Spleen (tissue), 7 donors: Measurements from ENCODE around the gene PHLDA2.

Experiments used
- POLR2A ChIP-seq, 3 donors: fragments of 450-650 bp; IDR thresholded peaks; one replicate each; pipeline ENCODE4 v1.5.1; 2017; ENCODE audit warnings: antibody characterized with exemption in 3 of 3, mild to moderate bottlenecking in 1 of 3
- POLR2AphosphoS5 ChIP-seq, 3 donors: sonication (generic); formaldehyde crosslinking; IDR thresholded peaks; one replicate each; pipeline ENCODE4 v1.5.1; 2017; ENCODE audit warnings: antibody characterized with exemption in 3 of 3
- TF ChIP-seq, protein P1 (sequence below), 11 experiments: fragments of 200-600 bp in 7 of 11; fragments of 450-650 bp in 4 of 11; sonication (generic) in 4 of 11; IDR thresholded peaks in 8 of 11; conservative IDR thresholded peaks in 3 of 11; 1 replicate in 7 of 11; 2 replicates in 4 of 11; pipeline versions ENCODE4 v1.4.0 to v1.8.0; 2016 to 2021; ENCODE audit warnings: antibody characterized with exemption in 11 of 11, inconsistent platforms in 4 of 11, mild to moderate bottlenecking in 1 of 11
- donor health status: DM: no; HTN: no; CAD: no; lungs with moderate emphysema.
- donor health status: DM: no; HTN: no; CAD: no.
- donor health status: DM: no; HTN: no; CAD: no.

DNA sequence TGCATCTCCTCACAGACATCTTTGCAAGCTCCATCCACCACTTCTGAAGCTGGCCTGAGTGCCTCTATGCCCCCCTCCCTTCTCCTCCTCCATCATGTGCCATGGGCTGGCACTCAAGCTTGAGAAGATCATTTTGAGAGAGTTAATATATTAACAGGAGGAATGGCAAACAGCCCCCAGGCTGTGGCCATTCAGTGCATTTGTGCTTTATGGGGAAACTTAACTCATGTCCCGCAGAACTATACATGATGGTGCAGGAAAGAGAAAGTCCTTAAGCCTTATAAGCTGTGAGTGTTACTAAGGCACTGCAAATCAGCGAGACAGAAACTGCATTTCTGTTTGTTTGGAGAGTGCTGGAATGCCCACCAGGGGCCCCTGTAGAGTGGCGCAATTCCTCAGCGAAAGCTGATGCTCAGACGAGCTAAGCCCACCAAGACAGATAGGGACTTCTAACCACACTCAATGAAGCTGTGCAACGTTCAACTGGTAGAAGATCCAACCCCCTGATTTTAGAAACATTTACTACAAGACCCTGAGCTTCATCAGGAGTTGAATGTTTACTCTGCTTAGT is 26.8 kb upstream of the PHLDA2 start:
- TF ChIP-seq POLR2A (IDR thresholded peaks at IDR 0.05), result no peak
- TF ChIP-seq, protein P1, sequence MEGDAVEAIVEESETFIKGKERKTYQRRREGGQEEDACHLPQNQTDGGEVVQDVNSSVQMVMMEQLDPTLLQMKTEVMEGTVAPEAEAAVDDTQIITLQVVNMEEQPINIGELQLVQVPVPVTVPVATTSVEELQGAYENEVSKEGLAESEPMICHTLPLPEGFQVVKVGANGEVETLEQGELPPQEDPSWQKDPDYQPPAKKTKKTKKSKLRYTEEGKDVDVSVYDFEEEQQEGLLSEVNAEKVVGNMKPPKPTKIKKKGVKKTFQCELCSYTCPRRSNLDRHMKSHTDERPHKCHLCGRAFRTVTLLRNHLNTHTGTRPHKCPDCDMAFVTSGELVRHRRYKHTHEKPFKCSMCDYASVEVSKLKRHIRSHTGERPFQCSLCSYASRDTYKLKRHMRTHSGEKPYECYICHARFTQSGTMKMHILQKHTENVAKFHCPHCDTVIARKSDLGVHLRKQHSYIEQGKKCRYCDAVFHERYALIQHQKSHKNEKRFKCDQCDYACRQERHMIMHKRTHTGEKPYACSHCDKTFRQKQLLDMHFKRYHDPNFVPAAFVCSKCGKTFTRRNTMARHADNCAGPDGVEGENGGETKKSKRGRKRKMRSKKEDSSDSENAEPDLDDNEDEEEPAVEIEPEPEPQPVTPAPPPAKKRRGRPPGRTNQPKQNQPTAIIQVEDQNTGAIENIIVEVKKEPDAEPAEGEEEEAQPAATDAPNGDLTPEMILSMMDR (IDR thresholded peaks at IDR 0.05 in 8 of 11, conservative IDR thresholded peaks at IDR 0.05 in 3 of 11), result no peak
- TF ChIP-seq POLR2AphosphoS5 (IDR thresholded peaks at IDR 0.05), result no peak
